Fibroblast of villous mesenchyme (primary cell): Measurements from ENCODE around the gene APOD. TPM values are rescaled to one million over a fixed set of nuclear protein-coding genes. Genes with fewer than 3 reads are reported as not detected.

Experiments
- DNase-seq: peaks from one replicate; pipeline ENCODE4 v3.0.0-alpha.2; 2010; ENCODE audit warnings: low read depth
- H3K4me3 ChIP-seq: 2 replicates; pipeline ENCODE4 v1.5.1; 2011; ENCODE audit warnings: low read depth, mild to moderate bottlenecking, low read length
- total RNA-seq: library from RNA; depleted of rRNA; stranded (reverse); fragments of >200 nt; gene quantifications from 2 replicates; pipeline ENCODE4 v1.2.3, GENCODE V29; 2012
- TF ChIP-seq, protein P1 (sequence below): IDR thresholded peaks from 2 replicates; pipeline ENCODE4 v1.5.1; 2012; ENCODE audit warnings: low read depth, mild to moderate bottlenecking, low read length; ENCODE audit not compliant: insufficient read depth

APOD gene
- total RNA-seq, 1 donor, result 1.3 TPM

DNA sequence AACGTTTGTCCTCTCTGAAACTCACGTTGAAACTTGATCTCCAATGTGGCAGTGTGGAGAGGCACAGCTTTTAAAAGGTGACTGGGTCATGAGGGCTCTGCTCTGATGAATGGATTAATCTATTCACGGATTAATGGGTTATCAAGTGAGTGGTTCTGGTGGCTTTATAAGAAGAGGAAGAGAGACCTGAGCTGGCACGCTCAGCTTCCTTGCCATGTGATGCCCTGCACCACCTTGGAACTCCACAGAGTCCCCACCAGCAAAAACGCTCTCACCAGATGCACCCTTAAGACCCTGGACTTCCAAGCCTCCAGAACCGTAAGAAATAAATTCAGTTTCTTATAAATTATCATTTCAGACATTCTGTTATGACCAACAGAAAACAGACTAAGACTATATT, 43.2 kb downstream of the APOD start:
- TF ChIP-seq, protein P1, sequence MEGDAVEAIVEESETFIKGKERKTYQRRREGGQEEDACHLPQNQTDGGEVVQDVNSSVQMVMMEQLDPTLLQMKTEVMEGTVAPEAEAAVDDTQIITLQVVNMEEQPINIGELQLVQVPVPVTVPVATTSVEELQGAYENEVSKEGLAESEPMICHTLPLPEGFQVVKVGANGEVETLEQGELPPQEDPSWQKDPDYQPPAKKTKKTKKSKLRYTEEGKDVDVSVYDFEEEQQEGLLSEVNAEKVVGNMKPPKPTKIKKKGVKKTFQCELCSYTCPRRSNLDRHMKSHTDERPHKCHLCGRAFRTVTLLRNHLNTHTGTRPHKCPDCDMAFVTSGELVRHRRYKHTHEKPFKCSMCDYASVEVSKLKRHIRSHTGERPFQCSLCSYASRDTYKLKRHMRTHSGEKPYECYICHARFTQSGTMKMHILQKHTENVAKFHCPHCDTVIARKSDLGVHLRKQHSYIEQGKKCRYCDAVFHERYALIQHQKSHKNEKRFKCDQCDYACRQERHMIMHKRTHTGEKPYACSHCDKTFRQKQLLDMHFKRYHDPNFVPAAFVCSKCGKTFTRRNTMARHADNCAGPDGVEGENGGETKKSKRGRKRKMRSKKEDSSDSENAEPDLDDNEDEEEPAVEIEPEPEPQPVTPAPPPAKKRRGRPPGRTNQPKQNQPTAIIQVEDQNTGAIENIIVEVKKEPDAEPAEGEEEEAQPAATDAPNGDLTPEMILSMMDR, result no peak
- no peak overlapping the region for H3K4me3 ChIP-seq
- no peak for DNase-seq

DNA sequence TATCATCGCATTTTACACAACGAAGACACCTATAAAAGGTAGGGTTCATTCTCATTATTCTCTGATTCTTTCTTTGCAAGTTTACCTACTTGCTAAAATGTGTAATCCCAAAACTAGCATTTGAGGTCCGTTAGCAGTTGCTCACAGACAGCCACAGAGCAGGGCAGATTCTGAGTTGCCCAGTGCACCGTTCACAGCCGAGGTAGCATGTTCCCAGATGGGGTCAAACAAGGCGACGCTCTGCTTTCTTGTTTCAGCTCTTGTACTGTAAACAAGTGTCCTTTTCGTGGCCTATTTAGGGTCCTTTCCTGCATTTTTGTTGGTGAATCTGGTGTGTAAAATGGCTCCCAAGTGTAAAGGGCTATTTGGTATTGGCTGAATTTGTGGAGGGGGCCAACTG, 43.7 kb downstream of the APOD start:
- no peak for DNase-seq
- TF ChIP-seq, protein P1, result no peak
- H3K4me3 ChIP-seq, result no peak overlapping the region

DNA sequence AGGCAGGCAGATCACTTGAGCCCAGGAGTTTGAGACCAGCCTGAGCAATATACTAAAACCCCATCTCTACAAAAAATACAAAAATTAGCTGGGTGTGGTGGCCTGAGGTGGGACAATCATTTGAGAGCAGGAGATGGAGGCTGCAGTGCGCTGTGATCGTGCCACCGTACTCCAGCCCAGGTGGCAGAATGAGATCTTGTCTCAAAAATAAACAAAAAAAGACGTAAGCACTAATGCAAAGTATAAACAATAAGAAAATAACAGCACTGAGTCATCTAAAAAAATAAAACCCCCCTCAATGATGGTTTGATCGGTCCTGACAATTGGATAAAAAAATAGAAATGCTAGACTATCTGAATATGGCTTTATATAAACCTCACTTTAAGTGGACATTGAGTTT, 44.3 kb downstream of the APOD start:
- no peak for DNase-seq
- TF ChIP-seq, protein P1, result no peak
- no peak overlapping the region for H3K4me3 ChIP-seq

DNA sequence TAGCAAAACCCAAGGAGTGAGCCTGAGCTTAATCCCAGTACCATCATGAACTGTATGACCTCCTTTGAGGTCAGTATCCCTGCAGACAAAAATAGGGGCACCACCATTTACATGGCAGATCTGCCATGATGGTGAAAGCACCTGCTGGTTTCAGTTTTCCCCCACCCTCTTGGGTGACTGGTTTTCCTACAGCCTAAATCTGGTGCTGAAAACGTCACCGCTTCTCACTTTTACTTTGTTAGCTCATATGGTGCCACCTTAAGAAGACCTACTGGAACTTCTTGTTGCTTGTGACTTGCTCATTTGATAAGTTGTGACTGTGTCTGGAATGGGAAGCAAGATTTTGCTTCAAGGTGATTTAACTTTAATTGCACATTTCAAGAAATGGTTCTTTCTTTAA, 45.7 kb downstream of the APOD start:
- H3K4me3 ChIP-seq, result no peak overlapping the region
- TF ChIP-seq, protein P1, result no peak
- no peak for DNase-seq

DNA sequence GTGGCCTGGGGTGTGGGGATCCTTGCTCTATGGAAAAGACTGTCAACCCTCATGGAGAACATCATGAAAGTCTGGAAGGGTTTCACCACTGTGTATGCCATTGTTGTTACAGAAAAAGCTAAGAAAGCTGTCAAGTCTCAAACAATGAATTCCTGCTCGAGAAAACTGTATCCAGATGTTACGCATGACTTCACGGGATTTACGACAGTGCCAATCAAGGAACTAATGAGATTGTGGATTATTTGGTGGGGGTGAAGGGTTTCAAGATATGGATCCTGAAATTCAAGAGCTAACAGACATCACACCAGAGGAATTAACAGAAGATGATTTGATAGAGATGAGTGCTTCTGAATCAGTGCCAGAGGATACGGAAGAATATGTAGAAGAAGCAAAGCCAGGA, 48.4 kb downstream of the APOD start:
- no peak for DNase-seq
- H3K4me3 ChIP-seq, result no peak overlapping the region
- TF ChIP-seq, protein P1, result no peak

DNA sequence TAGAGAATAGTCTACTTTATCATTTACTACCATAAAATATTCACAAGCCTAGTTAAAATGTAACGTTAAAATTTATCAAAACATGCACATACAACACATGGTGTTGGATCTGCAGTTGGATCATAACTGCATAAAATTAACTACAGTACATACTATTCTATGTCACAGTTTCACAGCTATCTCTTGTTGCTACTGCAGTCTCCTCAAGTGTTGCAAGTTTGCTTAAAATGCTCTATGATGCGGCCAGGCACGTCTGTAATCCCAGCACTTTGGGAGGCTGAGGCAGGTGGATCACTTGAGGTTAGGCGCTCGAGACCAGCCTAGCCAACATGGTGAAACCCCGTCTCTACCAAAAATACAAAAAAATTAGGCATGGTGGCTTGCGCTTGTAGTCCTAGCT, 50.9 kb downstream of the APOD start:
- TF ChIP-seq, protein P1, result no peak
- no peak overlapping the region for H3K4me3 ChIP-seq
- no peak for DNase-seq

DNA sequence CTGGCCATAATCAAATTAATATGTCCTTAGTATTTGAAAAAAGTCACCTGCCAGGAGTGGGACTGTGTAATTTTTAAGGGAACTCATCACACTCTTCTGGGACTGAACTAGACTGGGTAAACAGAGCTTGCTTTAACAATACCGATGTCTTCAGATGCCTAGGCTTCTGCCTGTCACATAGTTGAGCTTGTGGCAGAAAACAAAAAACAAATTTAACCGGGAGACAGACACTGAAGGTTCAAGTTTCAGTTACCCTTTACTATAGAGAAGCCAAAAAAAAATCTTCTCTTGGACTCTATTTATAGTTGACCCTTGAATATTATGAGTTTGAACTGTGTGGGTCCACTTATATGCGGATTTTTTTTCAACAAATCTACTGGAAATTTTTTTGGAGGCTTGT, 51.4 kb downstream of the APOD start:
- TF ChIP-seq, protein P1, result no peak
- DNase-seq, result no peak
- no peak overlapping the region for H3K4me3 ChIP-seq
